Measurements from ENCODE around the gene C4orf50. TPM values are rescaled to one million over a fixed set of nuclear protein-coding genes. Genes with fewer than 3 reads are reported as not detected.

C4orf50 gene
- total RNA-seq, 4 donors from 2014 or later = not detected

GRCh38 chr4:5905714-5906113, 112.5 kb downstream of the C4orf50 start:
- Histone ChIP-seq H3K4me1 (no peaks in the 10 kb centered on the region), H3K27ac (no peak overlapping the region), H3K9me3 (no peaks in the 10 kb centered on the region), H3K4me3 (no peak overlapping the region), H3K36me3 (no peaks in the 10 kb centered on the region), H3K27me3 (peaks cover 43% of the 10 kb centered on the region)
- no peak for TF ChIP-seq POLR2AphosphoS5 (IDR thresholded peaks at IDR 0.05)
- TF ChIP-seq POLR2A (IDR thresholded peaks at IDR 0.05) = no peak
- no peak for TF ChIP-seq EP300 (IDR thresholded peaks at IDR 0.05)
- TF ChIP-seq, protein P1, sequence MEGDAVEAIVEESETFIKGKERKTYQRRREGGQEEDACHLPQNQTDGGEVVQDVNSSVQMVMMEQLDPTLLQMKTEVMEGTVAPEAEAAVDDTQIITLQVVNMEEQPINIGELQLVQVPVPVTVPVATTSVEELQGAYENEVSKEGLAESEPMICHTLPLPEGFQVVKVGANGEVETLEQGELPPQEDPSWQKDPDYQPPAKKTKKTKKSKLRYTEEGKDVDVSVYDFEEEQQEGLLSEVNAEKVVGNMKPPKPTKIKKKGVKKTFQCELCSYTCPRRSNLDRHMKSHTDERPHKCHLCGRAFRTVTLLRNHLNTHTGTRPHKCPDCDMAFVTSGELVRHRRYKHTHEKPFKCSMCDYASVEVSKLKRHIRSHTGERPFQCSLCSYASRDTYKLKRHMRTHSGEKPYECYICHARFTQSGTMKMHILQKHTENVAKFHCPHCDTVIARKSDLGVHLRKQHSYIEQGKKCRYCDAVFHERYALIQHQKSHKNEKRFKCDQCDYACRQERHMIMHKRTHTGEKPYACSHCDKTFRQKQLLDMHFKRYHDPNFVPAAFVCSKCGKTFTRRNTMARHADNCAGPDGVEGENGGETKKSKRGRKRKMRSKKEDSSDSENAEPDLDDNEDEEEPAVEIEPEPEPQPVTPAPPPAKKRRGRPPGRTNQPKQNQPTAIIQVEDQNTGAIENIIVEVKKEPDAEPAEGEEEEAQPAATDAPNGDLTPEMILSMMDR (IDR thresholded peaks at IDR 0.05) = no peak
- WGBS = 14% methylated on average over 8 of the region's 8 CpGs
- no peak for DNase-seq (ENCODE audit: low spot score in 2 of 2)

DNA sequence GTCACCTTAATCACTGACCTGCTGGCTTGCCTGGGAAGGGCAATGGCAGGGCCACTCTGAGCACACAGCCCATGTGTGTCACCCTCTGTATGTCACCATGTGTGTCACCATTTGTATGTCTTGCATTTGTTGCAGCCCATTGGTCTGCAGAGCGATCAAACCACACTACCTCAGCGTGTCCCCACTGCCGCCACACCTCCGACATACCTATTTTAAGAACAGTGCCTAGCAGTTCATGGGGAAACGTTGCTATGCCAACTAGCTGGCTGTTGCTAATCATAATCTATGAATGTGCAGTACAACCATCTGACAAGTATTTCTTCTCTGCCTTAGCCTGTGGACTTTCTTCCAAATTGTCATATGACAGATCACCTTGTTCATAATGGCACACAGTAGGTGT, 117.4 kb downstream of the C4orf50 start:
- Histone ChIP-seq H3K27me3 (peaks cover 65% of the 10 kb centered on the region), H3K4me3 (no peak overlapping the region), H3K9me3 (no peaks in the 10 kb centered on the region), H3K4me1 (no peaks in the 10 kb centered on the region), H3K27ac (no peak overlapping the region), H3K36me3 (no peaks in the 10 kb centered on the region)
- WGBS = 90% methylated on average over 5 of the region's 5 CpGs
- no peak for DNase-seq (ENCODE audit: low spot score in 2 of 2)
- TF ChIP-seq, protein P1 (IDR thresholded peaks at IDR 0.05) = no peak
- TF ChIP-seq POLR2A (IDR thresholded peaks at IDR 0.05) = no peak
- no peak for TF ChIP-seq POLR2AphosphoS5 (IDR thresholded peaks at IDR 0.05)
- no peak for TF ChIP-seq EP300 (IDR thresholded peaks at IDR 0.05)

- Histone ChIP-seq H3K9me3 (no peaks in the 10 kb centered on the region), H3K27me3 (peaks cover 69% of the 10 kb centered on the region), H3K4me3 (no peak overlapping the region), H3K36me3 (no peaks in the 10 kb centered on the region), H3K27ac (no peak overlapping the region), H3K4me1 (no peaks in the 10 kb centered on the region)
- TF ChIP-seq EP300 (IDR thresholded peaks at IDR 0.05) (no peak), POLR2A (IDR thresholded peaks at IDR 0.05) (no peak), POLR2AphosphoS5 (IDR thresholded peaks at IDR 0.05) (no peak)
- TF ChIP-seq, protein P1 (IDR thresholded peaks at IDR 0.05) = no peak
- no peak for DNase-seq (ENCODE audit: low spot score in 2 of 2)
- 59% methylated on average over 5 of the region's 5 CpGs for WGBS
Observed at GRCh38 chr4:5899881-5900280, 118.3 kb downstream of the C4orf50 start.

DNA sequence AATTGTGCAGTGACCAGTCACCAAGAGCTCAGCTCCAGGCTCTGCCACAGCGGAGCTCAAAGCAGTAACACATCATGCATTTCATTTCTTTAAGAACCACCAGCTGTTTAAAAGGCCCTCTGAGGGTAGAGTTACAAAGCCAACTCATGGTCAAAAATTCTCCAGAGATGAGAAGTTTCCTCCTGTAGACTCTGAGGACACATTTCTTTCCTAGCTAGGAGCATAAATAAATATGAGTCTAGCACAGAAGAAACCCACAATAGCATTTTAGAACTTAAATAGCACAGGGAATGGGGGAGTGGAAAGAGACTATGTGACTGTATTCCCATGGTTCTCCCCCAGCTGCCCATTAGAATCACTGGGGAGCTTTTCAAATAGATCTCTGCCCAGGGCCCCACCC, 118.8 kb downstream of the C4orf50 start:
- WGBS = 87% methylated on average over 1 of the region's 1 CpG
- Histone ChIP-seq H3K27me3 (peaks cover 70% of the 10 kb centered on the region), H3K4me1 (no peaks in the 10 kb centered on the region), H3K27ac (no peak overlapping the region), H3K36me3 (no peaks in the 10 kb centered on the region), H3K9me3 (no peaks in the 10 kb centered on the region), H3K4me3 (no peak overlapping the region)
- no peak for DNase-seq (ENCODE audit: low spot score in 2 of 2)
- TF ChIP-seq, protein P1 (IDR thresholded peaks at IDR 0.05) = no peak
- TF ChIP-seq EP300 (IDR thresholded peaks at IDR 0.05) (no peak), POLR2A (IDR thresholded peaks at IDR 0.05) (no peak), POLR2AphosphoS5 (IDR thresholded peaks at IDR 0.05) (no peak)

DNA sequence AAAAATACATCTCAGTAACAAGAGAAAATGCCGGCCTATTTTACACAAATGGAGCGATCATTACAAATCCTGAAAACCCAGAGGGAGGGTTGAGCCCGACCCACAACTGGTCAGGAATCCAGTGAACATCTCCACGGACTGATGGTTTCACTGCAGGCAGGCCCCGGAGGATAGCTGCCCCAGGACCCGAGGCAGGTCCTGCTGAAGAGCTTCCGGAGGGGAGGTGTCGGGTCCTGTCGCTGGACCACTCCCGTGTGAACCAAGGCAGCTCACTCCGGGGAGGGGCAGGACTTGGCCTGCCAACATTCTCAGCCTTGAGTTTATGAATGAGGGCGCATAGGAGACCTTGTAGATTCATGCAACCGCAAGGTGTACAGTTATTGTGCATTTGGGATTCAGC, 120.6 kb downstream of the C4orf50 start:
- 89% methylated on average over 8 of the region's 13 CpGs for WGBS
- Histone ChIP-seq H3K9me3 (no peaks in the 10 kb centered on the region), H3K4me3 (no peak overlapping the region), H3K4me1 (peaks cover 4% of the 10 kb centered on the region), H3K27ac (no peak overlapping the region), H3K27me3 (peaks cover 77% of the 10 kb centered on the region), H3K36me3 (no peaks in the 10 kb centered on the region)
- no peak for DNase-seq (ENCODE audit: low spot score in 2 of 2)
- TF ChIP-seq POLR2A (IDR thresholded peaks at IDR 0.05) (no peak), EP300 (IDR thresholded peaks at IDR 0.05) (no peak), POLR2AphosphoS5 (IDR thresholded peaks at IDR 0.05) (no peak)
- TF ChIP-seq, protein P1 (IDR thresholded peaks at IDR 0.05) = no peak

Data from suprapubic skin (tissue), 4 donors.